Osteoblast (primary cell): ENCODE measurements around the gene PSMD12. TPM values are rescaled to one million over a fixed set of nuclear protein-coding genes. Genes with fewer than 3 reads are reported as not detected.

Experiments used
- DNase-seq: peaks from one replicate; pipeline ENCODE4 v3.0.0; 2011; ENCODE audit warnings: low spot score, mixed read lengths; ENCODE audit not compliant: insufficient read length; ENCODE audit errors: missing footprints
- H2AFZ ChIP-seq: 2 replicates; pipeline ENCODE4 v1.6.0; 2011; ENCODE audit warnings: mild to moderate bottlenecking, low read length
- H3K27ac ChIP-seq: 2 replicates; pipeline ENCODE4 v1.5.1; 2011; ENCODE audit warnings: mild to moderate bottlenecking, low read depth, low read length, moderate library complexity
- H3K27me3 ChIP-seq: 2 replicates; pipeline ENCODE4 v1.6.0; 2012; ENCODE audit warnings: mild to moderate bottlenecking, control low read depth, inconsistent platforms, low read length, moderate library complexity; ENCODE audit not compliant: insufficient read depth
- H3K36me3 ChIP-seq: 2 replicates; pipeline ENCODE4 v1.5.1; 2011; ENCODE audit warnings: mild to moderate bottlenecking, low read length, control low read depth, moderate library complexity; ENCODE audit not compliant: insufficient read depth
- H3K4me1 ChIP-seq: 2 replicates; pipeline ENCODE4 v1.5.1; 2011; ENCODE audit warnings: mild to moderate bottlenecking, low read length, control low read depth, moderate library complexity; ENCODE audit not compliant: insufficient read depth
- H3K4me2 ChIP-seq: 2 replicates; pipeline ENCODE4 v1.6.0; 2011; ENCODE audit warnings: mild to moderate bottlenecking, low read length; ENCODE audit not compliant: insufficient read depth
- H3K4me3 ChIP-seq: fragments of 200-600 bp; sonication (generic); 3 replicates; pipeline ENCODE4 v1.5.1; 2012; ENCODE audit warnings: mild to moderate bottlenecking, low read length, inconsistent platforms; ENCODE audit not compliant: insufficient read depth
- H3K79me2 ChIP-seq: 2 replicates; pipeline ENCODE4 v1.6.0; 2012; ENCODE audit warnings: mild to moderate bottlenecking, low read length, control low read depth, inconsistent platforms; ENCODE audit not compliant: insufficient read depth
- H3K9me3 ChIP-seq: 2 replicates; pipeline ENCODE4 v1.5.1; 2011; ENCODE audit warnings: low read depth, low read length, control low read depth
- H4K20me1 ChIP-seq: 2 replicates; pipeline ENCODE4 v1.6.0; 2012; ENCODE audit warnings: mild to moderate bottlenecking, low read length, control low read depth; ENCODE audit not compliant: insufficient read depth
- CTCF ChIP-seq: IDR thresholded peaks from 2 replicates; pipeline ENCODE4 v1.5.1; 2011; ENCODE audit warnings: mild to moderate bottlenecking, low read depth, low read length, moderate library complexity; ENCODE audit errors: extremely low read depth
- total RNA-seq: library from RNA; depleted of rRNA; stranded (reverse); fragments of >200 nt; gene quantifications from 2 replicates; pipeline ENCODE4 v1.2.3, GENCODE V29; 2012

The PSMD12 gene
- total RNA-seq, 1 donor = 24.2 TPM

- no peaks in the 10 kb centered on the region for H3K36me3 ChIP-seq
- H3K79me2 ChIP-seq = peaks cover 27% of the 10 kb centered on the region
- DNase-seq = no peak
- H3K4me1 ChIP-seq = no peaks in the 10 kb centered on the region
- no peaks in the 10 kb centered on the region for H4K20me1 ChIP-seq
- TF ChIP-seq CTCF = no peak
- no peak overlapping the region for H3K4me2 ChIP-seq
- H2AFZ ChIP-seq = no peak overlapping the region
- H3K4me3 ChIP-seq = no peak overlapping the region
- no peaks in the 10 kb centered on the region for H3K27me3 ChIP-seq
- no peaks in the 10 kb centered on the region for H3K9me3 ChIP-seq
- H3K27ac ChIP-seq = no peak overlapping the region
These were observed 33.8 kb upstream of the PSMD12 start for GRCh38 chr17:67400193-67400592.

- H3K27me3 ChIP-seq = no peaks in the 10 kb centered on the region
- H3K9me3 ChIP-seq = no peaks in the 10 kb centered on the region
- H3K36me3 ChIP-seq = no peaks in the 10 kb centered on the region
- no peak for DNase-seq
- H4K20me1 ChIP-seq = no peaks in the 10 kb centered on the region
- no peak overlapping the region for H3K4me3 ChIP-seq
- no peak overlapping the region for H2AFZ ChIP-seq
- H3K79me2 ChIP-seq = peaks cover 27% of the 10 kb centered on the region
- no peak overlapping the region for H3K4me2 ChIP-seq
- no peak overlapping the region for H3K27ac ChIP-seq
- no peak for TF ChIP-seq CTCF
- no peaks in the 10 kb centered on the region for H3K4me1 ChIP-seq
These were observed 33.3 kb upstream of the PSMD12 start for GRCh38 chr17:67399676-67400075.

DNA sequence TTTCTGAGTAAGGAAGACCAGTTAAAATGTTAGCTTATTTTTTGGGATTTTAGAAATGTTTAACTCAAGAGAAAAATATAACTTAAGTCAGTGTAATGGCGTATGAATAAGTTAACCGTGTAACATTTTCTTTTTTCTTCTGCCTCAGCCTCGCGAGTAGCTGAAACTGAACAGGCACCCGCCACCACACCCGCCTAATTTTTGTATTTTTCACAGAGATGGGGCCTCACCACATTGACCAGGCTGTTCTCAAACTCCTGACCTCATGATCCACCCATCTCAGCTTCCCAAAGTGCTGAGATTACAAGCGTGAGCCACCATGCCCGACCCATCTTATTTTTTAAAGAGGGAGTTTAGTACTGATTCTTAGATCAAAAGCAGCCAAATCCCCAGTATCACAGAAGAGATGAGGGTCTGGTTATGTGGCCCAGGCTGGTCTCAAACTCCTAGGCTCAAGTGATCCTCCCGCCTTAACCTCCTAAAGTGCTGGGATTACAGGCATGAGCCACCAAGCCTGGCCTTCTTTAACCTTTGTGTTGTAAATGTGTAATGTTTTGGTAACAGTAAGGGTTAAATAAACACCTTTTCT, 27.5 kb upstream of the PSMD12 start:
- H4K20me1 ChIP-seq = no peaks in the 10 kb centered on the region
- H3K4me3 ChIP-seq = no peak overlapping the region
- no peaks in the 10 kb centered on the region for H3K27me3 ChIP-seq
- no peak overlapping the region for H3K4me2 ChIP-seq
- no peaks in the 10 kb centered on the region for H3K36me3 ChIP-seq
- TF ChIP-seq CTCF = no peak
- H3K9me3 ChIP-seq = no peaks in the 10 kb centered on the region
- no peak overlapping the region for H2AFZ ChIP-seq
- H3K4me1 ChIP-seq = peaks cover 19% of the 10 kb centered on the region
- no peak overlapping the region for H3K27ac ChIP-seq
- no peak for DNase-seq
- H3K79me2 ChIP-seq = peaks cover 15% of the 10 kb centered on the region

GRCh38 chr17:67392111-67392510, 25.7 kb upstream of the PSMD12 start:
- no peak for TF ChIP-seq CTCF
- Histone ChIP-seq H3K9me3 (no peaks in the 10 kb centered on the region), H4K20me1 (no peaks in the 10 kb centered on the region), H3K79me2 (peaks cover 13% of the 10 kb centered on the region), H3K36me3 (no peaks in the 10 kb centered on the region), H3K4me2 (no peak overlapping the region), H3K4me3 (no peak overlapping the region), H2AFZ (no peak overlapping the region), H3K27ac (no peak overlapping the region), H3K4me1 (peaks cover 19% of the 10 kb centered on the region), H3K27me3 (no peaks in the 10 kb centered on the region)
- DNase-seq = no peak
